HG02623 (cell line): ENCODE results near the gene PCAT7.

ENCODE experiments used
- ATAC-seq: cut with Tn5 transposase; IDR thresholded peaks from one replicate; pipeline ENCODE4 v1.9.1; 2021; ENCODE audit warnings: moderate library complexity; ENCODE audit not compliant: unreplicated experiment

The PCAT7 gene

DNA sequence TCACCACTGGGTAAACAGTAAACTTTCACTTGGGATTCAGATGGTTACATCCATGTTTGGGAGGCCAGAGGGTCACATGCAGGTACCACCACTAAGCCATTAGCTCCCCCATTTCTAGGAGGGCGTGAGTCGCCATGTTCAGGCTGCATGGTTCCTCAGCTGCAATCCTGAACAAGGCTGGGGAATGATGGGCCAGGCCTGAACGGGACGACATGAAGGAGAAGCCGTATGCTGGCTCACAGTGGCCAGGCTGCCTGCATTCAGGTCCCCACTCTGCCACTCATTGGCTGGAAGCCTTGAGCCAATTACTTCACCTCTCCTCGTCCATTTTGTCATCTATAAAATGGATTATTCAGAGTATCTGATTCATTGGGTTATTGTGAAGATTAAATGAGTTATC lies 47.8 kb downstream of the PCAT7 start:
- no peak for ATAC-seq

DNA sequence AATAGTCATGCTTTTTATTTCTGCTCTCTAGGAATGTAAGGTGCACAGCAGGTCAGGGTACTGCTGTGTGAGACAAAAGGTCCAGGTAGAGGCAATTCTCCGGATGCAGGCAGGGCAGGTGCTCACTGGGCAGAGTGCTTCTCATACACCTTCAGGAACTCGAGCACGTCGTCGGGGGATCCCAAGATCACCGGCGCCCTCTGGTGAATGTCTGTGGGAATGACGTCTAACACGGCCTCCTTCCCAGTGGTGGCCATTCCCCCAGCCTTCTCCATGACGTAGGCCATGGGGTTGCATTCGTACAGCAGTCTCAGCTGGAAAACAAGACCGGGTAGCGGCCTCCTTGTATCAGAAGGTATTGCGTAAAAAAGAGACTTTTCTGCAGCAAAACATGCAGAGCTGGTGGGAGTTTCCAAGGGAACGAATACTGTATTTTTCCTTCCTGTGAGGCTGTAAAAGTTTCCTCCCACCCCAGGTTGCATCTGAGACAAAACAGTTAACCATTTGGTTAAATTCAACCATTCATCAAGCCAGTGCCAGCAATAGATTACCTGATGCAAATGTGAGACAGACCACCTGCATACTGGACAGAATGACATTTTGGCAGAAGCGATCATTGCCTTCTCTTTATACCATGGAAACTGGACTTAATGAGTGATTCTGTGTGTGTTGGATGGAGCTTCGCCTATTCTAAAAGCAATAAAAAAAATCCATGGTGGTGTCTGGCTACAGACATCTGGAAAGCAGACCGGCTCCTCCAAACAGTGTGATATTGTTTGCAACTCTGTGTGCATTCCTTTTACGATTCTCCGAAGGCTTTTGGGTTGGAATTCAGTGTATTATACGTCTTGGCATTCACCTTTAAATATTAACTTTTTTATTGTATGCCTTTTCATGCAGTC lies 48.6 kb downstream of the PCAT7 start:
- ATAC-seq = no peak

DNA sequence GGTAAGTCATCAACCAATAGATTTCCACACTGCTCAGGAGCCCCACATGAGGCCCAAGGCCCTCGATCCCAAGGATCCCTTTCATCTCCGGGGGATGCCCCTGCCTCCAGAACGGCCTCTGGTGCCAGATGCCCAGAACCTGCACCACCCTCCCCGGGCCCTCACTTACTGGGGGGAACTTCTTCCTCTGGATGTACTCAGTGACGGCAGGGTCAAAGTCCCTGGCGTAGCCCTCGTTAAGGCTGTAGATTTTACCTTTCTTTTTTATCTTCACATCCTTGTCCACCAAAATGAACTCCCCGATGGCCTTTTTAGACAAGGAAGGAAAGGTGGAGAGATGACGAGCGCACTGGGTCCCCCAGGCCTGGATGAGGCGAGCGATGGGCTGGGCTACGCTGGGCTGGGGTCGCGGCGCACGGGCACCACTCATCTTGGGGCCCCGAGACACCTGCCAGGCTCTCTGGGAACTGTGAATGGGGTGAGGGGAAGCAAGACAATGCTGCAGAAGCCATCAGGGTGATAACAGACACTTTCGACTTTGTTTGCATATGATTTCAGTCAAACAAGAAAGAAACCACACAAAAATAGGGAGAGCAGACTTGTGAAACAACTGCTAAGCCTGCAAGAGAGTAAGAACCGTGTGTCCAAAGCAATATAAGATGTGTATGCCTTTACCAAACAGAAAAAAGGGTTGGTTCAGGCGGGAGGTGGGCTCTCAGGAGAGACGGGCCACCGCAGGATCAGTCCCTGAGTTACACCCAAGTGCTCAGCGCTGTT lies 52.0 kb downstream of the PCAT7 start:
- no peak for ATAC-seq

DNA sequence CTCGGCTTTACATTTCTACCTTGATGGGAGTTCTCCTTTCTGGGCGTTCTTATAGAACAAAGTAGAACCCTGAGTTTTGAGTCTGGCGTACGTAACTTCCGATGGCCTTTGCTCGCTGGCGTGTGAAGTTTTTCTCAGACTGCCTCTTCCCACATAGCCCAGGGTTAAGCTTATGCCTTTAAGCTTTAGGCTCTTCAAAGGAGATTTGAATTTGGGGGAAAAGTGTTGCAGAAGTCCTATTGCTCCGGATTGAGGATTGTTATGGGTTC lies 52.5 kb downstream of the PCAT7 start:
- no peak for ATAC-seq

GRCh38 chr9:94610181-94610606 lies 55.3 kb downstream of the PCAT7 start:
- ATAC-seq = no peak

- no peak for ATAC-seq
Measured at GRCh38 chr9:94611638-94612068, 56.8 kb downstream of the PCAT7 start.

DNA sequence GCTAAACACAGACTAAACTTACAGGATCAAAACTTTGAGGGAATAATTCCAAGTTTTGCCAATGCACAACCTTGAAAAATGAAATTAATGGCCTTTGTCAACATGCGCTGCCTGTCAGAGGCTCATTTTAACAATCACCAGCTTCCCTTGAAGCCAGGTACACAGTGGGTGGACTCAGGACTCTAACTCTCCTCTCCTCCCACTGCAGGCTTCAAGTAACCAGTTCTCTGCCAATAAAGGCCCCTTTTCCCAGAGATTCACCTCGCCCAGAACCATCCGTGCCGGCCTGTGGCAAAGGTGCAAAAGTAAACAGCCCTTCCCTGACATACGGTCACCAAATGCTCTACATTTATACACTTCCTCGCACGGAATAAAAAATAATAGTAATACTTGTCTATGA lies 57.2 kb downstream of the PCAT7 start:
- ATAC-seq = no peak

- no peak for ATAC-seq
Measured at GRCh38 chr9:94613003-94613402, 58.1 kb downstream of the PCAT7 start.

DNA sequence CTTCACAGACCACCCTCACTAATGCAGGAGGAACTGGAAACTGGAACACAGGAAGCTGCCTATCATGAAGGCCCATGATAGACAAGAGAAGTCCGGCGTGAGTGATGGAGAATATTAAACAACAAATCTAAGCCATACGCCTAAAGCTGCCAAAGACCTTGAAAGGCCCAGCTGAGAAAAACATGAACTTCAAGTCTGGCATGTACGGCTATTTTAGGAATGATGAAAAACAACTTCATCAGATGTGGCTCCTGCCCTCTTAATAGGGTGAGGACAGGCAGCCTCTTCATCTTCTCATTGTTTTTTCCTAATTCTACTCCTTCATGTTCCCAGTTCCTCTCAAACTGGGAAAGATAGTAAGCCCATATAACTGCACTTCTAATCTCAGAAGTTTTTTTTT lies 64.1 kb downstream of the PCAT7 start:
- no peak for ATAC-seq
